GM18520 (cell line): Measurements from ENCODE around the gene MDP1.
A peak's percentile ranks its signal among the peaks of the same experiment; 100 is the strongest.
"Not testable (repeated sequence)": the region's sequence is repeated elsewhere in the genome, so short reads cannot be mapped to it uniquely, and the experiment has no call there.

Experiments
- ATAC-seq: cut with Tn5 transposase; IDR thresholded peaks from one replicate; pipeline ENCODE4 v1.9.1; 2021; ENCODE audit not compliant: unreplicated experiment

The MDP1 gene

DNA sequence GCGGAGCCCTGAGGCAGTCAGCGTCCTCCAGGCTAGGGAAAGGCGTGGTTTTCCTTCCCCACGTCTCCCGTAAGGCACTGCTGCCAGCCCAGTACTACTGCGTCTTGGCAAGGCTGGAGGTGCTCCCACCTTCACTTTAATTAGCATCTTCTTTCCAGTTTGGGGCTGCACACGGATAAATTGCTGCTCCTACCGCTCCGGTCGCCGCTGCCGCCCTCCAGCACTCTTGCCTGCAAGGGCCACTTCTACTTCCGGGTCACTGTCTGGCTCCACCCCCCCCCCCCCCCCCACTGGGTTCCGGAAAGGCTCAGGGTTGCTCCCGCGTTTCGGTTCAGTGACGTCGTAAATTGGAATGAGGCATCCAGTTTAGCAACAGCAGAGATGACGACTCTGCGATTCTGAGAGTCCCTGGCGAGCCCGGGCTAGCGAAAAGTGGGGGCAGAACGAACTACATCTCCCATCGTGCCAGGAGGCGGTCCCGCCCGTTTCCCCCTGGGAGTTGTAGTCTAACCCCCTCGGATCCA is 16.3 kb upstream of the MDP1 start, which contains the start of gene NEDD8:
NEDD8 (minus strand) TSS at position 247 of the 524 bp plus-strand sequence; CDS start at position 147, 100 bp downstream.
- ATAC-seq: peak; percentile 59

DNA sequence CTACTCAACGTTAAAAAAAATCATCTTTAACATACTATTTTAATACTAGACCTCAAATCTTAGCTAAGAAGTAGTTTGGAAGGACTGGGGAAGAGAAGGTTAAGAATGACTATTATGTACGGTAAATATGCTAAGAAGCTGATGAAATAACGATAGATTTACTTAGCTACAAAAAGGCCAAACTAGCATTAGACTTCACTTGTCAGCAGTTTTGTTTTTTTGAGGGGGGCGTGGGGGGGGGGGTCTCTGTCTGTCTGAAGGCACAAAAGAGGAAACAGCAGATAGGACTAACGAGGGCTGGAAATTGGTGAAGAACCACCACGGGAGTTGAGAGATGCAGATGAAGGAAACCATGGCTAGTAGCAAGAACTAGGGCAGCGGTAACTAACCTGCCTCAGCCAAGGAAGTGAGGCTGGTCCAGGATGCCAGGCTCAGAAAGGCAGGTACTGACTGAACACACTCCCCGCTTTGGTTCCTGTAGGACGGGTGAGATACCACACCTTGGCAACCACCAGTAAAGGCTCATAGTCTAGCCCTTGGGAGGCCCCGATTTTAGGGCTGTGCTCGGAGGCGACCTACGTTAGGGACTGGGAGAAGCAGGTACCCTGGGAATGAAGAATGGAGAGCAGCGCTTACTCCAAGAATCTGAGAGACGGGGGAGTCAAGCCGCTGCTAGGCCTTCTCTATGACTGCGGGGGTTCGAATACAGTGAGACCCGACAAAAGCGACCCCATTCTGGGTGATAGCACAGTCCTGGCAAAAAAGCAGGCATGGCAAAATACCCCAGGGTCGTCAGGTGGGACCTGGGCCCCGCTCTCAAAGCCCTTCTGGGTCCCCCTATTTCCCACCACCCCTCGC is 15.6 kb upstream of the MDP1 start:
- ATAC-seq: no peak

- no peak for ATAC-seq
Observed at GRCh38 chr14:24228902-24229301, 13.0 kb upstream of the MDP1 start.

DNA sequence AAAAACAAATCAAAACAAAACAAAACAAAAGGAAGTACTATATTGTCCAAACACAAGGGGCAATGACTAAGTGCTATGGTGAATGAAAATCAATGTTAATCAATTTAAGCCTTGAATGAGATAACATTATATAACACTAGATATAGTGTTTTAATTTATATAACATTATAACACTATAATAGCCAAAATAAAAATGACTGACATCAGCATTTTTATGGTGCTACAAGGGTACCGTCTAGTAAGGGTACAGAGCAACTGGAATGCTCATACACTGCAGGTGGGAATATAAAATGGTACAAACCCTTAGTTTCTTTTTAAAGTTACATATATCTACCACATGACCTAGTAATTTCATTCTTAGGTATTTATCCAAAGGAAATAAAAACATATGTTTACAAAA is 10.6 kb upstream of the MDP1 start:
- ATAC-seq: no peak

GRCh38 chr14:24224618-24225071 is 8.8 kb upstream of the MDP1 start:
- no peak for ATAC-seq

- not testable (repeated sequence) for ATAC-seq
Observed at GRCh38 chr14:24222987-24223386, 7.1 kb upstream of the MDP1 start.

DNA sequence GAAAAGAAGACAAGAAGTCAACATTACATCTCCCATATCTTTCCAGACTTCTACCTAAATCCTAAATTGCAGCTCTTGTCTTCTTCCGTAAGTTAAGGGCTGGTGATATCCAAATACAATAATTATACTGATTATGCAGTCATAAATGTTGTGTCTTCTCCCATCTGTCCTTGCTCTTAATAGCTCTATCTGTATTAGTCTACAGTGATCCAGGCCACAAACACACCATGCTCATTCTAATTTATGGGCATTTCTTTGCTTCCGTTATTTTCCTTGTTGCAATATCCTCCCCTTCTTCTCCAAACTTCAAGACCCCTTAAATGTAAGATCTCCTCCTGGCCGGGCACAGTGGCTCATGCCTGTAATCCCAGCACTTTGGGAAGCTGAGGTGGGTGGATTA is 3.7 kb upstream of the MDP1 start:
- ATAC-seq: no peak

- ATAC-seq: no peak
Observed at GRCh38 chr14:24219080-24219479, 3.2 kb upstream of the MDP1 start.

DNA sequence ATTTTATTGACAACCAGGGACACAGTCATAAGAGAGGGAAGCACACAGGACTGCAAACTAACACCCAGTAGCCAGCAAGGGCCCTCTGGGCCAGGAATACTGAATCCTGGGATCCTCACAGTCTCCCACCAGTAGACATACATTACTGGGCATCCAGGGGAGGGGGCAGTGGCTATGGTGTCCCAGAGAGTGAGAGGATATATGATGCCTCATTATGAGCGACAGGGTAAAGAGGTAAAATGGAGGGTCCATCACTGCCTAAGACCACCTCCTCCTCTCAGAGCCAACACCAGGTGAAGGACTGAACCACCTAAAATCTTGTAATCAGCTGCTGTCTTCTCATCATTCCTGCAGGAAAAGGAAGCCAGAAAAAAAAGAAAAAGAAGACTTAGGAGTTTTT is 1.0 kb upstream of the MDP1 start:
- ATAC-seq: not testable (repeated sequence)

DNA sequence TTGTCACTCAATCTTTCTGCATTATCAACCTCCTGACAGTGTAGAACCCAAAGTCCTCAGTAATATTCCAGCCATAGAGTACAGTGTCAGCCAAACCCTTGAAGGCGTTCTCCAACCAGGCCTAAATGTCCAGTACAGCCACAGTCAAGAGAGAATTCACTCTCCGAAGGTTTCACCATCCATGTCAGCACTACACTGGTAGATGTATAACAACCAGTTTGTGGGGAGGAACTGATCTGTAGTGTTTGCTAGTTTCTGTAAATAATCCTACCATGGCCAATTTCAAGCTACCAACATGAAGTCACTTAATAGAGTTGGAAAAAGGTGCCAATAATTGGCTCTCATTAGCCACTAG is 456 bp upstream of the MDP1 start:
- ATAC-seq: no peak

DNA sequence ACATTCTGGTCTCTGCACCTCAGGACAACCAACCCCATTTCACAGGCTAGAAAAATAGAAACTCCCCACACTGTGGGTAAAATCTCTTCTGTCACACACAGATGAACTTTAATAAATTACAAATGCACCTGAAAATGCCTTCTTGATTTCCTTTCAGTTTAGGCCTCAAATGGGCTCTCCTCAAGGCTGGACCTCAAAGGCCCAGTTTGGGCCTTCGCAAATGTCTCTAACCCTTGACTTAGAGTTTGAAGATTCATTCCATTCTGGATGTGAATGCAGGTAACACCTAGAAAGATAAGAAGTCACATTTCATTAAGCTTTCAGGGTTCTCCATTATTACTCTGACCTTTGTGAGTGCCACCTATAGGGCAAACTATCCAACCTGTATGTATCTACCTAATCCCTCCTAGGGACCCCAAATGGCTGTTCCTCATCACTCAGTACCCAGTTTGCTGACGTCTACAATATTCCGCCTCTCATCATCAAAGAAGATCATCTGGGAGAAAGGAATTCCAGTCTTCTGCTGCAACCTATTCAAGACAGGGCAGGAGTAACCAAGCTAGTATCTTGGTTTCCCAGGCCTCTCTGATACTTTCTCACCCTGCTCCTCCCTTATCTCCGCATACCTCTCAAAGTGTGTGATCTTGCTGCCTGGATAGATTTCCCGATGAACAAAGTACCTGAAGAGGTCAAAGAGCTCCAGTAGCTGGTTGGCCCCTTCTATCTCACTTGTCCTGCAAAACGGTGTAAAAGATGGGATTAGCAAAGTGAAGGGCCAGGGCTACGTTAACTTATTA is 1.8 kb downstream of the MDP1 start:
- ATAC-seq: no peak

GRCh38 chr14:24212924-24213865 is 2.7 kb downstream of the MDP1 start, which contains the start of gene CHMP4A:
Gene CHMP4A (minus strand): TSS chr14:24213488. CDS start chr14:24213439, 49 bp downstream.
- ATAC-seq: peak; percentile 66

DNA sequence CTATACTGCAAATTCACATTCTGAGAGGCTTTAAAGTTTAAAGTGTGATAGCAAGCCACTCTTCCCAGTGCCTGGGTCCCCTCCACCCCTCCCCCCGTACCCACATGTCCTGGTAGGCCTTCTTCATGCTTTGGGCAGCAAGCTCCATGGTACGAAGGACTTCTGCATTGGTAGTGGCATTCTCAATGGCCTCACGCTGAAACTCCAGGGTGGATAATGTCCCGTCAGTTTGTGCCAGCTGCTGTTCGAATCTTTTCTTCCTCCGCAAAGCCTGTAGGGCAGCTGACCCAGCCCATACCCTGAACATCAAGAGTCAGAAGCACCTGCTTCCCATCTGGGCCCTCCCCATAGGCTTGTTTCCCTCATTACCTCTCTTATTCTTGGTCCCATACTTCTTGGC is 4.6 kb downstream of the MDP1 start:
- ATAC-seq: no peak

DNA sequence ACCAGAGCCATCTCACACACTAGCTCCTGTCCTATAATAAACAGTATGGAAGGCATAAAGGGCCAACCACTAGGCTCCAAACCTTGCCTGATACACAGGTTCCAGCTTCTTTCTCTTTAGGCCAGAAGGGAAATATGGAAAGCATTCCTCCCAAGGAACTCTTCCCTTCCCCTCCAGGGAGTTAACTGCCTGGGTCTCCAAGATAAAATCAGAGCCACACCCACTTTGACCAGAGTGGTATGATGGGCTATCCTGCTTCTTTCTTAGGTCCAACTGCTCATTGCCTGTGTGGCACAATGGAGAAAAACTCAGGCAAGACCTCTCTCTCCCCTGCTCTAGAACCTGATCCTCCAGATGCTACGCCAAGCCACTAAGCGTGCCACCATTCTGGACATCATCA is 8.2 kb downstream of the MDP1 start:
- no peak for ATAC-seq

DNA sequence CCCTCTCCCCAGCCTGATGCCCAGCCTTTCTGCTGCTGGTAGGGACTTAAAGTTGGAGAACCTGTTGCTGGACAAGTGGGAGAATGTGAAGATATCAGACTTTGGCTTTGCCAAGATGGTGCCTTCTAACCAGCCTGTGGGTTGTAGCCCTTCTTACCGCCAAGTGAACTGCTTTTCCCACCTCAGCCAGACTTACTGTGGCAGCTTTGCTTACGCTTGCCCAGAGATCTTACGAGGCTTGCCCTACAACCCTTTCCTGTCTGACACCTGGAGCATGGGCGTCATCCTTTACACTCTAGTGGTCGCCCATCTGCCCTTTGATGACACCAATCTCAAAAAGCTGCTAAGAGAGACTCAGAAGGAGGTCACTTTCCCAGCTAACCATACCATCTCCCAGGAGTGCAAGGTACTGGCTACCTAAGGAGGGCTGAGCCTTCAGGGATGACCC is 8.7 kb downstream of the MDP1 start:
- ATAC-seq: no peak

DNA sequence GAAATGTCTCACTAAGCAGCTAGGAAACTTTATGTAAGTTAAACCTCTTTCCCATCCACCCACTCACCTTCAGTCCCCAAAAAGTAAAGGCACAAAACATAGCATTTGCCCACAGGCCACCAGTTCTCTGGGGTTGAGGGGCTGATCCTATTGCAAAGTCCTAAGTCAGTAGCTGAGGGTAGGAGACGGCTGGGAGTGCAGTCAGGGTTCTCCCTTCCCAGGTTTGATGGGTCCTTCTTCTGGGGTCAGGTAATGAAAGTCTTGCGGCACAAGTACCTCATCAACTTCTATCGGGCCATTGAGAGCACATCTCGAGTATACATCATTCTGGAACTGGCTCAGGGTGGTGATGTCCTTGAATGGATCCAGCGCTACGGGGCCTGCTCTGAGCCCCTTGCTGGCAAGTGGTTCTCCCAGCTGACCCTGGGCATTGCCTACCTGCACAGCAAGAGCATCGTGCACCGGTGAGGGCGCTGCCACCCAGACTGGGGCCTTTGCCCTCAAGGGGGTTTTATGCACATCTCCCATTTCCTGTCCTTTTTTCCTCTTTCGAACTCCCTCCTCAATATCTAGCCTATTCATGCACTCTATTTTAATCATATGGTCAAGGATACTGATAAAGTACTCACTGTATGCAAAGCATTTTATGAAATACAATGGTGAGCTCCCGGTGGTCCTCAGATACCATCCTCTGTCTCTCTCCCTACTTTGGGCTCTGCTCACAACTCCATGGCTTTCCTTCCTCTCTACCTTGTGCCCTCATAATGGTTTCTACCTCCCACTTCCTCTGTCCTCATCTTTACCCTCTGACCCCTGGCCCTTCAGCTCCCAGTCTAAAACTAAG is 9.4 kb downstream of the MDP1 start:
- ATAC-seq: no peak

GRCh38 chr14:24204163-24205146 is 11.4 kb downstream of the MDP1 start:
- no peak for ATAC-seq

- not testable (repeated sequence) for ATAC-seq
Observed at GRCh38 chr14:24203249-24203886, 12.5 kb downstream of the MDP1 start.
